Duodenal mucosa (tissue), 2 donors: ENCODE data around the gene TNIP3.

ENCODE experiments used
- H3K27ac ChIP-seq: one replicate; pipeline ENCODE4 v1.7.0; 2013; ENCODE audit warnings: low read depth, low read length
- H3K27me3 ChIP-seq, 2 donors: one replicate each; pipeline ENCODE4 v1.7.0; 2013; ENCODE audit warnings: low read length in 2 of 2, control low read depth in 1 of 2; ENCODE audit not compliant: insufficient read depth in 2 of 2, control insufficient read depth in 1 of 2
- H3K36me3 ChIP-seq, 2 donors: one replicate each; pipeline ENCODE4 v1.7.0; 2013; ENCODE audit warnings: low read length in 2 of 2, control low read depth in 1 of 2; ENCODE audit not compliant: insufficient read depth in 2 of 2, control insufficient read depth in 1 of 2
- H3K4me1 ChIP-seq, 2 donors: one replicate each; pipeline ENCODE4 v1.7.0; 2013; ENCODE audit warnings: low read length in 2 of 2, control low read depth in 1 of 2; ENCODE audit not compliant: insufficient read depth in 2 of 2, control insufficient read depth in 1 of 2
- H3K4me3 ChIP-seq, 2 donors: one replicate each; pipeline ENCODE4 v1.7.0; 2013; ENCODE audit warnings: low read length in 2 of 2, low read depth in 1 of 2
- H3K9ac ChIP-seq, 2 donors: one replicate each; pipeline ENCODE4 v1.7.0; 2013; ENCODE audit warnings: low read length in 2 of 2, low read depth in 1 of 2
- H3K9me3 ChIP-seq, 2 donors: one replicate each; pipeline ENCODE4 v1.7.0; 2013; ENCODE audit warnings: low read length in 2 of 2, control low read depth in 1 of 2; ENCODE audit not compliant: control insufficient read depth in 1 of 2

Gene TNIP3

DNA sequence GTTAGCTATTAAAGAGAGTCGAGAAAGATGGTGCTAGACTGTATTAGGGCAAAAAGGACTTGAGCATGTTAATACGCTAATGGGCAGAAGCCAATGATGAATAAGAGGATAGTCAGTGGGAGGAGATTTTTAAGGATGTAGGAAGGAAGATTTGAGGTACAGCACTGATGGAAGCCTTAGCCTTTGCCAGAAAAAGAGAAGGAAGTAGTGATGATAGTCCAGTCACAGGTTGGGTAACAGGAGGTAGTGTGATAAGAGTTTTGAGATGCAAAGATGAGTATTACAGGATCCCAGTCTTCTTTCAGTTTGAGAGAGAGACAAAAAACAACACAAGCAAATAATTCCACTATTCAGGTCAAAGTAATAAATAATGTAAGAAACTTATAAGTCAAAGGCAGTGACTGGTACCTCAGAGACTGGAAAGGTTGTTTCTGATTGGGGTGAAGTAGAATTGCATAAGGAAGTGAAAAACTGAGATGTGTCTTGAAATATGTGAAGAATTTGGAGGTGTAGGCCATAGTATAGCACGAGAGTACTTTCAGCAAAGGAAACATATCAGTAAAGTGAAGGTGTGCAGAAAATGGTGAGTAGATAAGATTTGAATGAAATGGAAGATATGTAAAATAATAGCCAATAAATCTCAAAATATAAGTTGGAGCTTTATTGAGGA lies 69.7 kb downstream of the TNIP3 start:
- Histone ChIP-seq H3K36me3 (no peaks in the 10 kb centered on the region), H3K27me3 (no peaks in the 10 kb centered on the region), H3K4me3 (no peak overlapping the region), H3K4me1 (no peaks in the 10 kb centered on the region), H3K9me3 (no peaks in the 10 kb centered on the region), H3K9ac (no peak overlapping the region), H3K27ac (no peak overlapping the region)

- H3K9ac ChIP-seq: no peak overlapping the region
- H3K27me3 ChIP-seq: no peaks in the 10 kb centered on the region
- H3K27ac ChIP-seq: no peak overlapping the region
- H3K9me3 ChIP-seq: no peaks in the 10 kb centered on the region
- no peaks in the 10 kb centered on the region for H3K36me3 ChIP-seq
- H3K4me1 ChIP-seq: no peaks in the 10 kb centered on the region
- no peak overlapping the region for H3K4me3 ChIP-seq
Measured at GRCh38 chr4:121093261-121093660, 70.9 kb downstream of the TNIP3 start.

DNA sequence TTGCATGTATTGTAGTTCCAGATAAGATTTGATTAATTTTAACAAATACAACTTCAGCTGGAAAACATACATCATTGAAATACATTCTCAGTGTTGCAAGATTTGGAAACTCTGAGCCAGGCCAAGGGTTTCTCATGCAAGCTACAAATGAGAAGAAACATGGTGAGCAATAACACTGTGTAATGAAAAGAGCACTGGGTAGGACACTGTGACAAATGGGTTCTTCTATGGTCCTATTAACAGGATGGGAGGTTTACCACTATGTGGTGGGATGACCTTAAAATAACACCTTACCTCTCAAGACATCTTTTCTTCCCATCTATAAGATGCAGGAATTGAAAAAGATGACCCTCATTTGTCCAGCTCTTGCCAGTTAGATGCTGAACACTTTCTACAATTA lies 72.2 kb downstream of the TNIP3 start:
- H3K9ac ChIP-seq: no peak overlapping the region

GRCh38 chr4:121088867-121089266 lies 75.3 kb downstream of the TNIP3 start:
- Histone ChIP-seq H3K9me3 (no peaks in the 10 kb centered on the region), H3K27ac (no peak overlapping the region), H3K36me3 (no peaks in the 10 kb centered on the region), H3K4me3 (no peak overlapping the region), H3K4me1 (no peaks in the 10 kb centered on the region), H3K9ac (no peak overlapping the region), H3K27me3 (no peaks in the 10 kb centered on the region)

More for the DNA sequence above, 72.2 kb downstream of the TNIP3 start:
- Histone ChIP-seq H3K4me3 (no peak overlapping the region), H3K36me3 (no peaks in the 10 kb centered on the region), H3K9me3 (no peaks in the 10 kb centered on the region), H3K4me1 (no peaks in the 10 kb centered on the region), H3K27ac (no peak overlapping the region), H3K27me3 (no peaks in the 10 kb centered on the region)
